MCF 10A (cell line): ENCODE data around the gene C1QTNF1. TPM values are rescaled to one million over a fixed set of nuclear protein-coding genes. Genes with fewer than 3 reads are reported as not detected.

ENCODE experiments used
- BruUV-seq: library from RNA; stranded (reverse); fragments of 400-500 nt; replicated peaks from 2 replicates; lab custom pipeline; 2021; lab: Mats Ljungman, UMichigan
- CTCF ChIA-PET: fragments of 300-600 bp; sonication (Branson Sonifier 250); formaldehyde crosslinking; extraction: SDS; loops from one replicate; lab custom pipeline; 2021; ENCODE audit warnings: antibody characterized with exemption, inconsistent platforms; lab: Yijun Ruan, JAX
- POLR2A ChIA-PET: fragments of 300-600, 350-650 bp; sonication (Branson Sonifier 250); formaldehyde crosslinking; extraction: SDS; loops from one replicate; lab custom pipeline; 2020; ENCODE audit warnings: antibody characterized with exemption, inconsistent platforms; lab: Yijun Ruan, JAX
- DNase-seq: peaks from one replicate; pipeline ENCODE4 v3.0.0-alpha.2; 2018; ENCODE audit not compliant: unreplicated experiment
- H3K27ac Mint-ChIP-seq: one replicate; pipeline ENCODE4 v1.8.0; 2022; ENCODE audit warnings: mild to moderate bottlenecking, low read depth, mixed read lengths; ENCODE audit not compliant: unreplicated experiment
- H3K27me3 Mint-ChIP-seq: one replicate; pipeline ENCODE4 v1.8.0; 2022; ENCODE audit warnings: mixed read lengths; ENCODE audit not compliant: insufficient read depth, unreplicated experiment
- H3K36me3 Mint-ChIP-seq: one replicate; pipeline ENCODE4 v1.8.0; 2022; ENCODE audit warnings: mild to moderate bottlenecking, moderate library complexity, mixed read lengths; ENCODE audit not compliant: insufficient read depth, unreplicated experiment
- H3K4me1 Mint-ChIP-seq: one replicate; pipeline ENCODE4 v1.8.0; 2022; ENCODE audit warnings: mixed read lengths; ENCODE audit not compliant: insufficient read depth, unreplicated experiment
- H3K4me3 Mint-ChIP-seq: one replicate; pipeline ENCODE4 v1.8.0; 2022; ENCODE audit warnings: mild to moderate bottlenecking, moderate library complexity, mixed read lengths; ENCODE audit not compliant: unreplicated experiment
- H3K9me3 Mint-ChIP-seq: one replicate; pipeline ENCODE4 v1.8.0; 2022; ENCODE audit warnings: mixed read lengths; ENCODE audit not compliant: unreplicated experiment
- CTCF ChIP-seq: fragments of 200-600 bp; IDR thresholded peaks from one replicate; pipeline ENCODE4 v1.8.0; 2022; ENCODE audit warnings: antibody characterized with exemption, mild to moderate bottlenecking; ENCODE audit not compliant: unreplicated experiment
- intact Hi-C: fragments of 100-400 bp; cut with micrococcal nuclease; formaldehyde crosslinking; loops from 2 replicates; pipeline ENCODE4 v1.14.1; 2022
- total RNA-seq: library from RNA; stranded (reverse); gene quantifications from 2 replicates; pipeline ENCODE4 v1.2.3, GENCODE V29; 2022

C1QTNF1 gene
- total RNA-seq, 1 experiment from 2014 or later, result 3.0 TPM

- intact Hi-C loops, result no loop called here
- TF ChIP-seq CTCF, result no peak
- H3K36me3 Mint-ChIP-seq, result no peaks in the 10 kb centered on the region
- no peaks in the 10 kb centered on the region for H3K4me1 Mint-ChIP-seq
- BruUV-seq, result no TSS peak
- H3K27me3 Mint-ChIP-seq, result peaks cover 48% of the 10 kb centered on the region
- no peak for DNase-seq
- no peak overlapping the region for H3K27ac Mint-ChIP-seq
- H3K4me3 Mint-ChIP-seq, result no peak overlapping the region
- no peaks in the 10 kb centered on the region for H3K9me3 Mint-ChIP-seq
- ChIA-PET POLR2A (no interaction called here), CTCF (interaction anchor here (19.7 kb wide), 1 partner anchor 295 kb away, joined by 273 read pairs; no protein-coding TSS in a partner anchor)
These were observed 72.5 kb downstream of the C1QTNF1 start for GRCh38 chr17:79096477-79096876.

- ChIA-PET POLR2A (no interaction called here), CTCF (interaction anchor here (0.6 to 0.7 kb wide), 2 partner anchors 56 to 67 kb away, joined by 3 to 4 read pairs; no protein-coding TSS in a partner anchor)
- intact Hi-C loops, result no loop called here
- Mint-ChIP-seq H3K27me3 (peaks cover 43% of the 10 kb centered on the region), H3K36me3 (no peaks in the 10 kb centered on the region), H3K4me3 (no peak overlapping the region), H3K9me3 (no peaks in the 10 kb centered on the region), H3K4me1 (no peaks in the 10 kb centered on the region), H3K27ac (no peak overlapping the region)
- DNase-seq, result no peak
- BruUV-seq, result no TSS peak
- TF ChIP-seq CTCF, result no peak
These were observed 73.5 kb downstream of the C1QTNF1 start for GRCh38 chr17:79097226-79098055.

- H3K4me1 Mint-ChIP-seq, result no peaks in the 10 kb centered on the region
- no peak overlapping the region for H3K4me3 Mint-ChIP-seq
These were observed 74.4 kb downstream of the C1QTNF1 start for GRCh38 chr17:79098282-79098867.

More at GRCh38 chr17:79098282-79098867, 74.4 kb downstream of the C1QTNF1 start:
- BruUV-seq, result no TSS peak
- CTCF ChIA-PET, result interaction anchor here (0.7 to 1.0 kb wide), 3 partner anchors 11 to 109 kb away, joined by 3 to 5 read pairs (median 3); no protein-coding TSS in a partner anchor
- H3K27ac Mint-ChIP-seq, result no peak overlapping the region
- DNase-seq, result no peak
- POLR2A ChIA-PET, result no interaction called here
- H3K9me3 Mint-ChIP-seq, result no peaks in the 10 kb centered on the region
- no peak for TF ChIP-seq CTCF
- intact Hi-C loops, result no loop called here
- no peaks in the 10 kb centered on the region for H3K36me3 Mint-ChIP-seq
- peaks cover 34% of the 10 kb centered on the region for H3K27me3 Mint-ChIP-seq

Other genes with a start within 250 kb of the C1QTNF1 start
- gene CYTH1, start 241.9 kb upstream of the C1QTNF1 start, total RNA-seq, result 32.8 and 38.5 TPM in 2 replicates
- 118 and 119 TPM in 2 replicates for gene USP36, start 183.4 kb upstream of the C1QTNF1 start, total RNA-seq
- 0.68 and 0.86 TPM in 2 replicates for gene CEP295NL, start 121.0 kb upstream of the C1QTNF1 start, total RNA-seq
- 24.8 and 35.1 TPM in 2 replicates for gene TIMP2, start 98.8 kb upstream of the C1QTNF1 start, total RNA-seq
- gene LGALS3BP, start 44.2 kb upstream of the C1QTNF1 start, total RNA-seq, result 56.7 and 58.0 TPM in 2 replicates
- 62.5 and 65.1 TPM in 2 replicates for gene CANT1, start 14.4 kb upstream of the C1QTNF1 start, total RNA-seq
- gene ENGASE, start 50.7 kb downstream of the C1QTNF1 start, total RNA-seq, result 34.5 and 40.3 TPM in 2 replicates